Lower leg skin (tissue), 3 donors: ENCODE measurements around the gene ATP6V1D.

Source experiments
- POLR2A ChIP-seq, 2 donors: fragments of 450-650 bp; IDR thresholded peaks; one replicate each; pipeline ENCODE4 v1.6.1; 2016 to 2017; ENCODE audit warnings: antibody characterized with exemption in 2 of 2, mild to moderate bottlenecking in 1 of 2, moderate library complexity in 1 of 2
- TF ChIP-seq, protein P1 (sequence below), 3 donors: fragments of 450-650 bp; IDR thresholded peaks; one replicate each; pipeline ENCODE4 v1.5.1; 2016; ENCODE audit warnings: antibody characterized with exemption in 3 of 3, mild to moderate bottlenecking in 3 of 3, moderate library complexity in 2 of 3

DNA sequence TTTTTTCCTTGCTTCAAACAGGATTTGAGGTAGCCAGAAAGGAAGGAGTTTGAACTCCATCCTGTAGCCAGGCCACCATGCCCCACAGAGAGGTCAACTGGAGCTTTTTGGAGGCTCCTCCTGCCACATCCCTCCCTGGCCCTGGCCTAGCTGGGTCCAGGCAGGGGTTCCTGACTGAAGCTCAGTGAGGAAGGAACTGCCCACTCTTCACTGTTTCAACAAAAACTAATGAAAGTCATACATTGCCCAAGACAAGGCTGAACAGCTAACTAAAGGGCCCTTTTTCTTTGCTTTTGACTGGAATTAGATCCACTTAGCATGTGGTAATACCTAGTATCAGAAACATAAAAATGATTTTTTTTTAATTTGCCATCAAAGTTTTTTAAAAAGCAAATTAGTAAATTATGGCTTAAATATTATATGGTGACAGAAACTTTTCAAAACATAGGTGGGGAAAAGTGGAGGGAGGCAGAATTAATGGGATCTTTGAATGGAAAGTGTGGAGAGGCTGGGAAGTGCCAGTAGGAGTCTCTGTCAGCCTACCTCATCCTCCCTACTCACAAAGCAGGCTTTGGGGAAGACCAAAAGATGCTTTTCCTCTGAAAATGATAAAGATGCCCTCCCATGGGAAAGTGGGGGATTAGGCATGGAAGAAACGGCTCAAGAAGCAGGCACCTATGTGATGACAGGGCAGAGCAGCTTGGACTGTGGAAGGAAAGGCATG lies 30.4 kb upstream of the ATP6V1D start:
- TF ChIP-seq POLR2A (IDR thresholded peaks at IDR 0.05): no peak
- TF ChIP-seq, protein P1, sequence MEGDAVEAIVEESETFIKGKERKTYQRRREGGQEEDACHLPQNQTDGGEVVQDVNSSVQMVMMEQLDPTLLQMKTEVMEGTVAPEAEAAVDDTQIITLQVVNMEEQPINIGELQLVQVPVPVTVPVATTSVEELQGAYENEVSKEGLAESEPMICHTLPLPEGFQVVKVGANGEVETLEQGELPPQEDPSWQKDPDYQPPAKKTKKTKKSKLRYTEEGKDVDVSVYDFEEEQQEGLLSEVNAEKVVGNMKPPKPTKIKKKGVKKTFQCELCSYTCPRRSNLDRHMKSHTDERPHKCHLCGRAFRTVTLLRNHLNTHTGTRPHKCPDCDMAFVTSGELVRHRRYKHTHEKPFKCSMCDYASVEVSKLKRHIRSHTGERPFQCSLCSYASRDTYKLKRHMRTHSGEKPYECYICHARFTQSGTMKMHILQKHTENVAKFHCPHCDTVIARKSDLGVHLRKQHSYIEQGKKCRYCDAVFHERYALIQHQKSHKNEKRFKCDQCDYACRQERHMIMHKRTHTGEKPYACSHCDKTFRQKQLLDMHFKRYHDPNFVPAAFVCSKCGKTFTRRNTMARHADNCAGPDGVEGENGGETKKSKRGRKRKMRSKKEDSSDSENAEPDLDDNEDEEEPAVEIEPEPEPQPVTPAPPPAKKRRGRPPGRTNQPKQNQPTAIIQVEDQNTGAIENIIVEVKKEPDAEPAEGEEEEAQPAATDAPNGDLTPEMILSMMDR (IDR thresholded peaks at IDR 0.05): no peak
